Neuronal stem cell (in vitro differentiated cells): ENCODE results near the gene ZNF501.

ENCODE experiments used
- DNase-seq: peaks from one replicate; pipeline ENCODE4 v3.0.0-alpha.2; 2013; ENCODE audit warnings: low spot score
- H2AFZ ChIP-seq: one replicate; pipeline ENCODE4 v1.6.1; 2013; ENCODE audit warnings: mild to moderate bottlenecking, low read length, inconsistent platforms
- H2AK5ac ChIP-seq: 2 replicates; pipeline ENCODE4 v1.6.1; 2013; ENCODE audit warnings: low read depth, mild to moderate bottlenecking, inconsistent platforms, low read length, moderate library complexity, mixed read lengths
- H2BK120ac ChIP-seq: 2 replicates; pipeline ENCODE4 v1.6.1; 2013; ENCODE audit warnings: low read depth, mild to moderate bottlenecking, inconsistent platforms, low read length, moderate library complexity, mixed read lengths
- H2BK12ac ChIP-seq: one replicate; pipeline ENCODE4 v1.6.1; 2013; ENCODE audit warnings: low read length, inconsistent platforms
- H2BK15ac ChIP-seq: 2 replicates; pipeline ENCODE4 v1.6.1; 2013; ENCODE audit warnings: mild to moderate bottlenecking, low read length, inconsistent platforms, mixed read lengths
- H2BK5ac ChIP-seq: one replicate; pipeline ENCODE4 v1.6.1; 2013; ENCODE audit warnings: inconsistent platforms, mild to moderate bottlenecking, low read length, moderate library complexity
- H3K14ac ChIP-seq: one replicate; pipeline ENCODE4 v1.6.1; 2013; ENCODE audit warnings: low read length, inconsistent platforms
- H3K18ac ChIP-seq: 2 replicates; pipeline ENCODE4 v1.6.1; 2013; ENCODE audit warnings: low read length, inconsistent platforms
- H3K23ac ChIP-seq: 2 replicates; pipeline ENCODE4 v1.6.1; 2013; ENCODE audit warnings: low read depth, mild to moderate bottlenecking, mixed read lengths, low read length, inconsistent platforms; ENCODE audit not compliant: poor library complexity
- H3K27ac ChIP-seq: replicated peaks from 3 replicates; pipeline ENCODE4 v1.5.1; 2013; ENCODE audit warnings: low read length, inconsistent platforms
- H3K27me3 ChIP-seq, 3 experiments: 2 replicates each; pipeline ENCODE4 v1.6.1; 2013; ENCODE audit warnings: low read length in 3 of 3, mild to moderate bottlenecking in 2 of 3, inconsistent platforms in 1 of 3, low read depth in 1 of 3, mixed read lengths in 1 of 3, moderate library complexity in 1 of 3; ENCODE audit not compliant: control insufficient read depth in 3 of 3, insufficient read depth in 3 of 3
- H3K36me3 ChIP-seq, 2 donors: replicated peaks in 1 of 2; 2 replicates each; pipeline ENCODE4 v1.6.1; 2013; ENCODE audit warnings: low read length in 2 of 2; ENCODE audit not compliant: control insufficient read depth in 2 of 2, insufficient read depth in 2 of 2
- H3K4ac ChIP-seq: 2 replicates; pipeline ENCODE4 v1.6.1; 2013; ENCODE audit warnings: inconsistent platforms, mild to moderate bottlenecking, low read length, moderate library complexity
- H3K4me1 ChIP-seq, 2 donors: 1 replicate in 1 of 2; 2 replicates in 1 of 2; pipeline ENCODE4 v1.6.1; 2013; ENCODE audit warnings: low read length in 2 of 2, low read depth in 1 of 2; ENCODE audit not compliant: control insufficient read depth in 2 of 2, insufficient read depth in 1 of 2
- H3K4me2 ChIP-seq: one replicate; pipeline ENCODE4 v1.6.1; 2013; ENCODE audit warnings: mild to moderate bottlenecking, low read length, inconsistent platforms; ENCODE audit not compliant: insufficient read depth, poor library complexity, severe bottlenecking
- H3K4me3 ChIP-seq, 2 donors: 2 replicates each; pipeline ENCODE4 v1.5.1; 2013; ENCODE audit warnings: low read length in 2 of 2, mild to moderate bottlenecking in 2 of 2, inconsistent platforms in 1 of 2, moderate library complexity in 1 of 2
- H3K79me1 ChIP-seq: one replicate; pipeline ENCODE4 v1.6.1; 2013; ENCODE audit warnings: low read depth, mild to moderate bottlenecking, inconsistent platforms, low read length, moderate library complexity
- H3K9ac ChIP-seq: one replicate; pipeline ENCODE4 v1.6.1; 2013; ENCODE audit warnings: mild to moderate bottlenecking, low read depth, low read length, inconsistent platforms; ENCODE audit not compliant: poor library complexity
- H3K9me3 ChIP-seq, 2 donors: replicated peaks in 1 of 2; 2 replicates each; pipeline versions ENCODE3 to v1.6.1; 2013; ENCODE audit warnings: low read length in 2 of 2, mild to moderate bottlenecking in 2 of 2, inconsistent platforms in 1 of 2, low read depth in 1 of 2, mixed read lengths in 1 of 2, moderate library complexity in 1 of 2; ENCODE audit not compliant: control insufficient read depth in 2 of 2, insufficient read depth in 1 of 2
- H4K8ac ChIP-seq: one replicate; pipeline ENCODE4 v1.6.1; 2013; ENCODE audit warnings: low read depth, mild to moderate bottlenecking, inconsistent platforms, low read length, moderate library complexity
- H4K91ac ChIP-seq: one replicate; pipeline ENCODE4 v1.6.1; 2013; ENCODE audit warnings: low read length, low read depth, mild to moderate bottlenecking, inconsistent platforms; ENCODE audit not compliant: poor library complexity
- WGBS, 2 donors: extraction: QIAGEN DNeasy Blood & Tissue Kit; methylation state at CpG; one replicate each; pipeline ENCODE4 v1.1.7; 2013; ENCODE audit warnings: missing lambda C conversion rate in 2 of 2, mixed read lengths in 1 of 2; ENCODE audit not compliant: insufficient read length in 2 of 2, insufficient replicate concordance in 1 of 2; ENCODE audit errors: extremely low coverage in 2 of 2; 5-methylcytosine and 5-hydroxymethylcytosine counted together

ZNF501 gene

DNA sequence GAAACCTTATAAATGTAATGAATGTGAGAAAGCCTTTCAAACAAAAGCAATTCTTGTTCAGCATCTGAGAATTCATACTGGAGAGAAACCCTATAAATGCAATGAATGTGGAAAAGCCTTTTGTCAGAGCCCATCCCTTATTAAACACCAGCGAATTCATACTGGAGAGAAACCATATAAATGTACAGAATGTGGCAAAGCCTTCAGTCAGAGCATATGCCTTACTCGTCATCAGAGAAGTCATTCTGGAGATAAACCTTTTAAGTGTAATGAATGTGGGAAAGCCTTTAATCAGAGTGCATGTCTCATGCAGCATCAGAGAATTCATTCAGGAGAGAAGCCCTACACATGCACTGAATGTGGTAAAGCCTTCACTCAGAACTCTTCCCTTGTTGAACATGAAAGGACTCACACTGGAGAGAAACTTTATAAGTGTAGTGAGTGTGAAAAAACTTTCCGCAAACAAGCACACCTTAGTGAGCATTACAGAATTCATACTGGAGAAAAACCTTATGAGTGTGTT lies 5.3 kb downstream of the ZNF501 start:
- H3K23ac ChIP-seq = no peak overlapping the region
- H2AFZ ChIP-seq = no peak overlapping the region
- no peak overlapping the region for H3K4ac ChIP-seq
- no peak overlapping the region for H4K8ac ChIP-seq
- H2BK12ac ChIP-seq = no peak overlapping the region
- H2BK15ac ChIP-seq = no peak overlapping the region
- H3K27me3 ChIP-seq = no peaks in the 10 kb centered on the region
- peaks cover 9 to 55% of the 10 kb centered on the region in 2 donors for H3K36me3 ChIP-seq
- peaks cover 22 to 80% of the 10 kb centered on the region in 2 donors for H3K9me3 ChIP-seq
- H2BK5ac ChIP-seq = no peak overlapping the region
- no peak overlapping the region for H2AK5ac ChIP-seq
- no peak overlapping the region for H2BK120ac ChIP-seq
- no peak overlapping the region for H3K4me3 ChIP-seq
- H3K18ac ChIP-seq = no peak overlapping the region
- no peak overlapping the region for H3K27ac ChIP-seq
- no peak overlapping the region for H4K91ac ChIP-seq
- no CpG with 5 or more reads among the region's 3 CpGs for WGBS, 2 donors
- DNase-seq = no peak
- H3K4me1 ChIP-seq = no peaks in the 10 kb centered on the region
- no peaks in the 10 kb centered on the region for H3K79me1 ChIP-seq
- H3K9ac ChIP-seq = no peak overlapping the region
- no peak overlapping the region for H3K14ac ChIP-seq
- H3K4me2 ChIP-seq = no peak overlapping the region

DNA sequence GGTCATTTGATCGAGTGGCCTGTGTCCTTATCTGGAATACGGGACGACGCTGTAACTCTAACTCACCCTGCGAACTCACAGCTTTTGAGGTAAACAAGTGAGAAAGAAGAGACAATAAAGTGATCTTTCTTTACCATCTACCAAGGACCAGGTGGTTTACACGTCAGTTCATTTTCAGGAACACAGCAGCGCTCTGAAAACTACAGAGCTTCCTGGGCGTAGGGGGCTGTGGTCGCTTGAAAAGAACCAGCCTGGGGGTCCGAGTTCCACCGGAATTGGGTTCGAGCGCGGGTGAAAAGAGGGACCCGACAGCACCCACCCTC lies 31.6 kb downstream of the ZNF501 start:
- no peak overlapping the region for H3K18ac ChIP-seq
- H3K14ac ChIP-seq = no peak overlapping the region
- no peak overlapping the region for H2BK15ac ChIP-seq
- peaks cover 20 to 65% of the 10 kb centered on the region in 2 donors for H3K36me3 ChIP-seq
- H3K79me1 ChIP-seq = peaks cover 8% of the 10 kb centered on the region
- no peak overlapping the region for H3K23ac ChIP-seq
- peak overlapping the region; percentile 93 for H2AFZ ChIP-seq
- H3K9me3 ChIP-seq = peaks cover 27 to 75% of the 10 kb centered on the region in 2 donors
- H2BK120ac ChIP-seq = no peak overlapping the region
- H3K4me3 ChIP-seq = peak overlapping the region; percentile 61 to 82
- WGBS, 2 donors = no CpG with 5 or more reads among the region's 15 CpGs
- no peak overlapping the region for H4K8ac ChIP-seq
- no peaks in the 10 kb centered on the region for H3K27me3 ChIP-seq
- no peak overlapping the region for H3K27ac ChIP-seq
- peak overlapping the region; percentile 37 for H3K9ac ChIP-seq
- no peaks in the 10 kb centered on the region for H3K4me1 ChIP-seq
- peak overlapping the region; percentile 72 for H3K4me2 ChIP-seq
- H2BK5ac ChIP-seq = peak overlapping the region; percentile 91
- no peak overlapping the region for H3K4ac ChIP-seq
- DNase-seq = peak; percentile 4
- H4K91ac ChIP-seq = no peak overlapping the region
- H2AK5ac ChIP-seq = no peak overlapping the region
- no peak overlapping the region for H2BK12ac ChIP-seq

DNA sequence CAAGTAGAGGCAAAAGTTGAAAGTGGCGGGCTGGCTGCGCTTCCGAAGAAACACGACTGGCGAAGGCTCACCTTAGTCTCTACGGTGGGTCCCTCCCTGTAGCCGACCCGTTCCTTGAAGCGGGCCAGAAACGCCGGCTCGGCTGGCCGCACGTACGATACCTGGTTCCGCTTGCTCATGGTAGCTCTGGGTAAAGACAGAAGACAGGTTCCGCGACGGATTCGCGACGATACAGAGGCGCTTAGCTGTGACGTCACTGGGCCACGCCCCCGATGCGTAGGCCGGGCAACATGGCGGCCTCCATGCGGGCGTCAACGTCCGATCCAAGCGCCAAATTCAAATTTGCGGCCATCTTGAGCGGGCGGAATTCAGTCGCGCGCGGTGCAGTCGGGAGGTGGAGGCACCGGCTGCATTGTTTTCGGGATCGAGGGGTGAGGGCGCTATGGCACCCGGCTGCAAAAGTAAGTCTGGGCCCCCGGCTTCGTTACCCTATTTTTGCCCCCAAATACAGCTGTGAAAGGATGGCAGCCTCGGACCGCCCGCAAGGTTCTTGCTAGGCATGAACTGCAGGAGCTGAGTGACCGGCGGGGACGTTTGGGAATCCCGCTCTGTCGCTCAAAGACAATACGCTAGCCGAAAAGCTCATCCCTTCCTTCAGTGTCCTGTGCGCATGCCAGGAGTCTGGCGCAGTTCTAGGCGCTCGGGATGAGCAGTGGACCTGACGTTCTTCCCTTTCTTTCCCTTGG lies 32.2 kb downstream of the ZNF501 start, which contains the start of the genes KIAA1143 and KIF15:
KIAA1143 (minus strand) TSS at position 196 of the 746 bp plus-strand sequence; CDS start at position 179, 17 bp downstream.
KIF15 (plus strand) TSS at position 371 of the 746 bp plus-strand sequence; CDS start at position 443, 72 bp downstream.
- Histone ChIP-seq H3K18ac (peak within 1 kb of the TSS; percentile 87), H3K23ac (peak within 1 kb of the TSS; percentile 52), H3K79me1 (peaks cover 8% of the 10 kb centered on the region), H2BK5ac (peak within 1 kb of the TSS; percentile 91), H2AFZ (peak within 1 kb of the TSS; percentile 93), H2AK5ac (peak within 1 kb of the TSS; percentile 43), H3K27me3 (no peaks in the 10 kb centered on the region), H3K36me3 (peaks cover 23 to 65% of the 10 kb centered on the region in 2 donors), H3K4me3 (peak within 1 kb of the TSS; percentile 61 to 82), H4K91ac (no peak within 1 kb of the TSS), H3K27ac (peak within 1 kb of the TSS; percentile 91), H2BK120ac (peak within 1 kb of the TSS; percentile 47), H3K4me1 (no peaks in the 10 kb centered on the region), H3K4ac (peak within 1 kb of the TSS; percentile 26), H2BK12ac (no peak within 1 kb of the TSS), H3K4me2 (peak within 1 kb of the TSS; percentile 72), H3K14ac (peak within 1 kb of the TSS; percentile 83), H3K9me3 (peaks cover 31 to 75% of the 10 kb centered on the region in 2 donors), H2BK15ac (no peak within 1 kb of the TSS), H4K8ac (no peak within 1 kb of the TSS), H3K9ac (peak within 1 kb of the TSS; percentile 79)
- DNase-seq = peak; percentile 96
- WGBS, 2 donors = no CpG with 5 or more reads among the region's 64 CpGs

DNA sequence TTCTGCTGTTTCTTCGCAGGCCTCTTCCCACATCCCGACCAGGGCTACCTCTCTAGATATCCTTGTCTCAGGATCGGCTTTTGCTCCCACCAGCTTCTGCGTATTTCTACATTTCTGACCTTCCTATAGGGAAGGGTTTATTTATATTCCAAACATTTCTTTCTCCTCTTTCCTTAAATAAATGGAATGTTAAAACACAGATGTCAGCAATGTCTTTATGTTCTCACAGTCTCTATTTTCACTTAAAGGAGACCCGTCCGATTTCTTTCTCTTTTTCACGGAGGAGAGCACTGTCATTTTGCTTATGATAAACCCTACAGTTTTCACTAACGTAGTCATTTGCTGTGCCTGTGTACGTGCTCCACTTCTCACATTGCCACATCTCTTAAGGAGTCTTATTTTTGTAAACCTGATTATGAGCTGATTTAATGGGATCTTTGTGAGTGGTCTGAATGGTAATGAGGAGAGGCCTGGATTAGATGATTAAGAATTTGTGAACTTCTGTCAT lies 32.8 kb downstream of the ZNF501 start:
- Histone ChIP-seq H3K4me2 (peak overlapping the region; percentile 56), H2BK120ac (peak overlapping the region; percentile 47), H3K9me3 (peaks cover 29 to 72% of the 10 kb centered on the region in 2 donors), H2BK15ac (no peak overlapping the region), H3K27me3 (no peaks in the 10 kb centered on the region), H3K36me3 (peaks cover 22 to 61% of the 10 kb centered on the region in 2 donors), H4K91ac (no peak overlapping the region), H3K9ac (peak overlapping the region; percentile 79), H2AFZ (peak overlapping the region; percentile 93), H3K4ac (peak overlapping the region; percentile 26), H3K18ac (peak overlapping the region; percentile 87), H2BK12ac (no peak overlapping the region), H3K23ac (peak overlapping the region; percentile 52), H3K14ac (no peak overlapping the region), H4K8ac (no peak overlapping the region), H3K4me1 (no peaks in the 10 kb centered on the region), H3K27ac (peak overlapping the region; percentile 91), H3K79me1 (peaks cover 8% of the 10 kb centered on the region), H2AK5ac (peak overlapping the region; percentile 43), H2BK5ac (no peak overlapping the region), H3K4me3 (peak overlapping the region; percentile 61 to 82)
- WGBS, 2 donors = no CpG with 5 or more reads among the region's 9 CpGs
- no peak for DNase-seq
